HEK293T (cell line): Measurements from ENCODE around the gene ARMC7.

ENCODE experiments used
- ARNT ChIP-seq: fragments of 450-650 bp; IDR thresholded peaks from 2 replicates; pipeline ENCODE4 v1.6.1; 2017; ENCODE audit warnings: mild to moderate bottlenecking
- BHLHE40 ChIP-seq: fragments of 450-650 bp; IDR thresholded peaks from 2 replicates; pipeline ENCODE4 v1.6.1; 2016; ENCODE audit warnings: mild to moderate bottlenecking, moderate library complexity, borderline replicate concordance
- FOXA1 ChIP-seq: fragments of 450-650 bp; IDR thresholded peaks from 2 replicates; pipeline ENCODE4 v1.6.1; 2016; ENCODE audit warnings: mild to moderate bottlenecking
- FOXK2 ChIP-seq: fragments of 450-650 bp; IDR thresholded peaks from 2 replicates; pipeline ENCODE4 v1.6.1; 2016; ENCODE audit warnings: mild to moderate bottlenecking
- FOXM1 ChIP-seq: fragments of 450-650 bp; IDR thresholded peaks from 2 replicates; pipeline ENCODE4 v1.6.1; 2017; ENCODE audit warnings: mild to moderate bottlenecking, borderline replicate concordance
- L3MBTL2 ChIP-seq: fragments of 450-650 bp; conservative IDR thresholded peaks from 2 replicates; pipeline ENCODE4 v1.6.1; 2016; ENCODE audit warnings: mild to moderate bottlenecking
- LEF1 ChIP-seq: fragments of 450-650 bp; IDR thresholded peaks from 2 replicates; pipeline ENCODE4 v1.6.1; 2017; ENCODE audit warnings: mild to moderate bottlenecking, borderline replicate concordance
- NFRKB ChIP-seq: fragments of 450-650 bp; IDR thresholded peaks from 2 replicates; pipeline ENCODE4 v1.6.1; 2016; ENCODE audit warnings: mild to moderate bottlenecking, moderate library complexity
- PKNOX1 ChIP-seq: fragments of 450-650 bp; IDR thresholded peaks from 2 replicates; pipeline ENCODE4 v1.6.1; 2016
- SP1 ChIP-seq: fragments of 450-650 bp; IDR thresholded peaks from 2 replicates; pipeline ENCODE4 v1.6.1; 2017
- SUZ12 ChIP-seq: fragments of 450-650 bp; IDR thresholded peaks from 2 replicates; pipeline ENCODE4 v1.6.1; 2016; ENCODE audit warnings: mild to moderate bottlenecking
- TARDBP ChIP-seq: fragments of 450-650 bp; IDR thresholded peaks from 2 replicates; pipeline ENCODE4 v1.6.1; 2016
- ZNF384 ChIP-seq: fragments of 450-650 bp; IDR thresholded peaks from 2 replicates; pipeline ENCODE4 v1.6.1; 2016

- TF ChIP-seq PKNOX1 (no peak), BHLHE40 (no peak), ZNF384 (no peak), TARDBP (no peak), ARNT (no peak), SP1 (no peak), FOXK2 (no peak), LEF1 (no peak), L3MBTL2 (no peak), FOXM1 (no peak), SUZ12 (no peak), FOXA1 (no peak), NFRKB (no peak)
Measured at GRCh38 chr17:75138519-75138918, 28.8 kb downstream of the ARMC7 start.
